Stimulated activated CD8-positive, alpha-beta memory T cell treated with anti-CD3 and anti-CD28 coated beads, Interleukin-12 subunit alpha, Interleukin-12 subunit beta, amount 100 ng/mL, for 24 hours (primary cell): Measurements from ENCODE around the gene KRT71.
"Not testable (repeated sequence)": the region's sequence is repeated elsewhere in the genome, so short reads cannot be mapped to it uniquely, and the experiment has no call there.

Source experiments
- DNase-seq: peaks from one replicate; pipeline ENCODE4 v3.0.0-alpha.2; 2020; ENCODE audit errors: extremely low read depth

KRT71 gene

DNA sequence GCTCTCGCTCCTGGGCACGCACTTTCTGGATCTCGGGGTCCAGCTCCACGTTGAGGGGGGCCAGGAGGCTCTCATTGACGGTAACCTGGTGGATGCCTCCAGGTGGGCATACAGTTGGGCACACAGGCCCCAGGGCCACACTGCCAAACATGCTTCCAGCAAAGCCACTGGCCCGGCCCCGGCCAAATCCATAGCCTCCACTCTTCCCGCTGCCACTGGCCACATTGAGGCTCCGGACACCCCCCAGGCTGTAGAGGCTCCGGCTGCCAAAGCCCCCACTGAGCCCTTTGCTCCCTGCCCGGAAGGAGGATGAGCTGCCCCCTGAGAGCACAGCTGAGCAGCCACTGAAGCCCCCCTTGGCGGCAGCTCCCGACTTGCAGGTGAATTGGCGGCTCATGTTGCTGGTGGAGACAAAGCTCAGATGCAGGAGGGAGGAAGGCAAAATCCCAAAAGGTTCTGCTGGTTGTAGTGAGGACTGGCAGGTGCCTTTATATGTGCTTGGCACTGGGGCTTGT, at the start of gene KRT71:
Gene KRT71, minus strand, starts transcription at position 465 of the 515 bp plus-strand sequence. Its CDS starts 68 bp downstream, at position 397.
- no peak for DNase-seq

DNA sequence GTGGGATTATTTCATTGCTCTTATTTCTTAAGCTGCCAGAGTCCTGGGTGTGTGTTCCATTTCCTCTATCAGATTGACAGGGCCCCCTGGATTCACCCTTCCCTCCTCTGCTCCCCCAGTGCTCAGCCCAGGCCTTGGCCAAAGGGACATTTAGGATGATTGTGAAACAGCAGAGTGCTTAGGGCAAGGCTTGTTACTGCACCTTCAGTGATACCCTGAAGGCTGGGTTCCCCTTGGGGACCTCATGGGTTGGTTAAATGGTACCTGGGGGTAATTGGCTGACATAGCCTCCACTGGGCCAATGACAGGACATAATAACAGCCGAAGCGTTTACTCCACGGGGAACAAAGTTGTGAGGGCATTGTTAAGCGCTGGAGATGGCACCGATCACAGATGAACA, 49.6 kb upstream of the KRT71 start:
- DNase-seq, result no peak

DNA sequence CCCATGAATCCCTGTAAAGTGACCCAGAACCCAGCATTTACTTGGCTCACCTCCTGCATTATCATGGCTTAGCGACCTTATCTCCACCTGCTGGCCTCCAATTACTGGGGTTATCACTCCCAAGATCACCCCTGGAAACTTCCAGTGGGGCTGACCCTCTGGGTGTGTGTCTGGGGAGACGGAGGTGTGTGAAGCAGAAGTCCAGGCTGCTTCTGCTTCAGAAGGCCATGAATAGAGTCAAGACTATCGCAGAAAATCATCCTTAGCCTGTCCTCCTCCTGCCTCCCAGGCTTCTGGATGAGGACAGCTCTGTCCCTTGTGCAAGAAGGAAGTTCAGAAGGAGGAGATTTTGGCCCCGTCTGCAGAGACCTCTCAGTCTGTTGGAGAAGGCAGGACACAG, 48.7 kb upstream of the KRT71 start:
- DNase-seq, result no peak

DNA sequence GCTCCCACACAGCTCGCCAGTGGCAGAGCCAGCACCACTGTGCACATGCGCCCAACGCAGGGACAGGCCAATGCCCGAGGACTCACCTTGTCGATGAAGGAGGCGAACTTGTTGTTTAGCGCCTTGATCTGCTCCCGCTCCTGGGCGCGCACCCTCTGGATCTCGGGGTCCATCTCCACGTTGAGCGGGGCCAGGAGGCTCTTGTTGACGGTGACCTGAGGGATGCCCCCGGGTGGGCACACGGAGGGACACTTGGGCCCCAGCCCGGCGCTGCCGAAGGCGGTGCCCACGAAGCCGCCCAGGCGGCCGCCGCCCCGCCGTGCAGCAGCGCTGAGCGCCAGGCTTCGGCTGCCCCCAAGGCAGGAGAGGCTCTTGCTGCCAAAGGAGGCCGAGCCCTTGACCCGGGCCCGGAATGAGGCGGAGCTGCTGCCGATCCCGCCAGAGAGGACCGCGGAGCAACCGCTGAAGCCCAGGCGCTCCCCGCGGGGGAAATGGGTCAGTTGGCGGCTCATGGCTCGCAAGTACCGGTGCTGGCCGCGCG, 48.1 kb upstream of the KRT71 start, which contains the start of gene KRT72:
Gene KRT72, minus strand, starts transcription at position 523 of the 541 bp plus-strand sequence. Its CDS starts 11 bp downstream, at position 512.
- no peak for DNase-seq

DNA sequence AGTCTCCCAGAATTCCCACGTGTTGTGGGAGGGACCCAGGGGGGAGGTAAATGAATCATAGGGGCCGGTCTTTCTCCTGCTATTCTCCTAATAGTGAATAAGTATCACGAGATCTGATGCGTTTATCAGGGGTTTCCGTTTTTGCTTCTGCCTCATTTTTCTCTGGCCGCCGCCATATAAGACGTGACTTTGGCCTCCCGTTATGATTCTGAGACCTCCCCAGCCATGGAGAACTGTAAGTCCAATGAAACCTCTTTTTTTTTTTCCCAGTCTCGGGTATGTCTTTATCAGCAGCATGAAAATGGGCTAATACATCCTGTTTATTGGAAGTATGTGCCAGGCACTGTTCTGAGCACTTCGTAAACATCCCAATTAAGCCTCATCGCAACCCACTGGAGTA, 47.5 kb upstream of the KRT71 start:
- no peak for DNase-seq

DNA sequence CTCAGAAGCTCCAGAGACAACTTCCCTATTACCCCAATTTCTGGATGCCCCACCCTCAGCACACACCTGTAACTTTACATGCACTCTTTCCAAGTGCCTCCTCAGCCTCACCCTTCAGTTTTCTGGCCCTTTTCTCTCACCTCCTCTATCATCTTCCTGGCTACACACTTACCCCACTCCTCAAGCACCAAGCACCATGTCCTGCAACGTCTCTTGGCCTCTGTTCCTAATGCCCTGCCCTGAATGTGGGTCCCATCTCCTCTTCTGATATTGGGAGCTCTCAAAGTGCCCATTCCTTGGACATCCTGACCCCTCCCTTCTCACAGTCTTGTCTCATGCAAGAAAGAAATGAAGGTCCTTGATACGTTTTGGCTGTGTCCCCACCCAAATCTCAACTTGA, 47.1 kb upstream of the KRT71 start:
- DNase-seq, result no peak

DNA sequence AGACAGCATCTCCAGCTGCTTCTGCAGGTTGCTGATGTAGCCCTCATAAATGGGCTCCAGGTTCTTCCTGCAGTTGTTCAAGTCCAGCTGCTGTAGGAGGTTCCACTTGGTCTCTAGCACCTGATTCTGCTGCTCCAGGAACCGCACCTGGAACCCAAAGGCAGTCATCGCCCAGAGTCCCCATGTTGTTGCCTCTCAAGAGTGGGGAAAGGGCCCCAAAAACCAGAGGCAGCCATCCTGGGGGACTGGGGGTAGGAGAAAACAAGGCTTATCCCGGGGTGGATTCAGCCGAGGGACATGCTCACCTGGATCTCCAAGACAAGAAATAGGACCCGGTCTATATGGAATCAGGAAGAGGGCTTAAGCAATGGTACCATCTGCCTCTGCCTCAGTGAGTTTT, 46.0 kb upstream of the KRT71 start:
- no peak for DNase-seq

DNA sequence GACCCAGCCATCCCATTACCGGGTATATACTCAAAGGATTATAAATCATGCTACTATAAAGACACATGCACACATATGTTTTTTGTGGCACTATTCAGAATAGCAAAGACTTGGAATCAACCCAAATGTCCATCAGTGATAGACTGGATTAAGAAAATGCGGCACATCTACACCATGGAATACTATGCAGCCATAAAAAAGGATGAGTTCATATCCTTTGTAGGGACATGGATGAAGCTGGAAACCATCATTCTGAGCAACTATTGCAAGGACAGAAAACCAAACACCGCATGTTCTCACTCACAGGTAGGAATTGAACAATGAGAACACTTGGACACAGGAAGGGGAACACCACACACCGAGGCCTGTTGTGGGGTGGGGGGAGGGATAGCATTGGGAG, 41.3 kb upstream of the KRT71 start:
- DNase-seq, result not testable (repeated sequence)

DNA sequence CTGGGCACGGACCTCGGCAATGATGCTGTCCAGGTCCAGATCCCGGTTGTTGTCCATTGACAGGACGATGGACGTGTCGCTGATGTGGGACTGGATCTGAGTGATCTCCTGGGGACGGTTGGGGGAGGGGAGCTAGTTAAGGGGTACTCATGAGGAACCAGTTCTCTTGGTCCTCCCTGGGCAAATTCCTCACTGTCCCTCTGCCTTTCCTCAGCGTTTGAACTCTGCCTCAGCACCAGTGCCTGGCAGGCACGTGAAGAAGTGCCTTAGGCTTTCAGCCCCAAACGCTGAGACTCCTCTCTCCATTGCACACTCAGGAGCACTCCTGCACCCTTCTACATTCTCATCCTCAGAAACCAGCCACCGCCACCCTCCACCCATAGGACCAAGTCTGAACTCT, 38.6 kb upstream of the KRT71 start:
- DNase-seq, result no peak

DNA sequence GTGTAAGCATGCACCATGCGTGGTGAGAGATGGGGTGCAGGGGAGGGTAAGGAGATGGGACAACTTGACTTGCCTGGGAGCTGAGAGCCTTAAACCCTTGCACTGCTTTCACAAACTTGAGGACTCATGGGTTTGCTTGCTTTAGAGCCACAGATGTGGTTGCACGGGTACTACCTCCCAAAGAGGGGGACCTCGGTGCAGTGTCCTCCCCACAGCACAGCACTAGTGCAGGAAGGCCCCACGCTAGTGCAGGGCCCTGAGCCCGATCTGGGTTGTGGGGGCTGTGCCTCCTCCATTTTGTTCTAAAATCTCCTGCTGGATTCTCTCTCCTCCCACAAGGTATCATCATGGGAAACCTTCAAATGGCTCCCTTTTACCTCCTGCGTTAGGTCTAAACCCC, 37.1 kb upstream of the KRT71 start:
- DNase-seq, result no peak

DNA sequence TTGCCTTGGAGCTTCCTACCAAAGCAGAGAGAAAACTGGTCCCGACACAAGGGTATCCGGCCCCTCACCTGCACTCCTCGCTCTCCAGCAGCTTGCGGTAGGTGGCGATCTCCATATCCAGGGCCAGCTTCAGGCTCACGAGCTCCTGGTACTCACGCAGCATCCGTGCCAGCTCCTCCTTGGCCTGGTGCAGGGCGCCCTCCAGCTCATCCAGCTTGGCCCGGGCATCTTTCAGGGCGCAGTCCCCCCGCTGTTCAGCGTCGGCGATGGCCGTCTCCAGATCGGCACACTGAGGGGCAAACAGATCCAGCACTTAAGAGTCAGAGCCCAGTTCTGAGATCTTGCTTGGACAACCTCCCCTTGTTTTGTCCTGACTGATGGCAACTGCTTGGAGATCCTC, 34.6 kb upstream of the KRT71 start:
- no peak for DNase-seq

DNA sequence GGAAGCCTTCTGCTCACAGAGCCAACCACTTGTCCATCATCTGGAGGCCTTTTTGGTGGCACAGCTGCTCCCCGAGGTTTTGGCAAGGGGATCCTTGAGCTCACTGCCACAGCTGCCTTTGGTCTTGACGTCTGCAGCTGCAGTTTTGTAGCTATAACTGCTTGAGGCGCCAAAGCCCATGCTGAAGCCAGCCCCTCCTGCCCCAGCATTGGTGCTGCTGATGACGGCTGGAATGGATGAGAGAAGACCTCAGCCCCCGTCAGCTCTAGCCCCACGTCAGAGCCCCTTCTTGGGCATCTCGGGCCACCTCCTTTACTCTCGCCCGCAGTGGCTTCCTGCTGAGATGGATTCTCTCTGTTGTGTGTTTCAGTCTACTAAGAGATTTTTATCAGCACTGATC, 33.0 kb upstream of the KRT71 start:
- no peak for DNase-seq

DNA sequence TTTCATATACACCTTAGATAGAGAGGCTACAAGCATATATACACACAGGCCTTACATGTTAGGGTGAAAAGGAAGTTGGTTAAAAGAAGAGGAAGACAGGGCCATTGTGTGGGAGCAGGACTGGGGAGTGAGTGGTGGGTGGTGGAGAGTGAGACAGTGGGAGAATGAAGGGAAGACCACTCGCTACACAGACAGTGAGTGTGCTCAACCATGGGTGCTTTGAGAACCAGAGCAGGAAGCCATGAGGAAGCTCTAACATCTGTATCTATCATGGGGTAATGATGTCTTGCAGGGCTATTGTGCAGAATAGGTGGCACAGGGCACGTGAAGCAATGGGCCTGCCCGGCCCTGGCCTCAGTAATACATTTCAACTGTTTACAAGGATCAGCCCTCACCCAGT, 32.1 kb upstream of the KRT71 start:
- no peak for DNase-seq

DNA sequence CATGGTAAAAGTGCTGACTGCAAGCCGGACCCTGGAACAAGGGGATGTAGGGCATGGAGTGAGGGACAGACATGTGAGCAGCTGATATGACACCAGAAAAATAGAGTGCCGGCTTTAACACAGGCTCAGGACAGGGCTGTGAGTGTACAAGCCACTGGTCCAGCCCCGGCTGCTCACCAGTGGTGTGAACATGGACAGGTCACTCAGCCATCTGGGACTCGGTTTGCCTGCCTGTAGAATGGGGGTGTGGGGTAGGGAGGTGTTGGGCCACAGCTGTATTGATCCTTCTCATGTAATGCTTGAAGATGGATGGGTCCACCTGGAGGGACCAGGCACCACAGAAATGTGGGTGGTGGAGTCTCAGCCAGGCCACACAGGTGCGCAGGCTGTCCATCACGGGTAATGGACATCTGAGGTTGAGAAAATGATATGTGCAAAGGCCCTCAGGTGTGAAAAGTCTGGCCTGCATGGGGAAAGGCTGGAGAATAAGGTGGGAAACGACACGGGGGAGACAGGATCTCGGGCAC, 31.3 kb upstream of the KRT71 start:
- DNase-seq, result no peak

DNA sequence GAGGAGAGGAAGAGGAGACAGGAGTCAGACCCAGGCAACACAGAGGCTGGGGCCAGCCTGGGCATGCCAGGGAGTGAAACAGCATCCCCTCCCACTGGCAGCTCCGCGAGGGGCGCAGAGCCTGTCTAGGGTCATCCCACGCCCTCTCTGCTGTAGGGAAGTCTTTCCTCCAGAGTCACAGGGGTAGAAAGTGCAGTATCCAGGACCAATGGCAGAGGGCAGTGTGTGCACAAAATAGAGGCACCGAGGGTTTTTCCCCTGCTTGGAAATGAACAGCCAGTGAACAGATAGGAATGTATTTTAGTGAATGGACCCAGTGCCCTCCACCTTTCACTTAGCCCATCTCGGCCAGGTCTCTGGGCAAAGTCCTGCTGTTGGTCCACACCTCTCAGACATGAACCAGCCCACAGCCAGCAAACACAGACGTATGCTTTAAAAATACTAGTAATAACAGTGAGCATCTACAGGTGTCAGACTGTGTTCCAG, 30.1 kb upstream of the KRT71 start:
- DNase-seq, result peak; percentile 19

DNA sequence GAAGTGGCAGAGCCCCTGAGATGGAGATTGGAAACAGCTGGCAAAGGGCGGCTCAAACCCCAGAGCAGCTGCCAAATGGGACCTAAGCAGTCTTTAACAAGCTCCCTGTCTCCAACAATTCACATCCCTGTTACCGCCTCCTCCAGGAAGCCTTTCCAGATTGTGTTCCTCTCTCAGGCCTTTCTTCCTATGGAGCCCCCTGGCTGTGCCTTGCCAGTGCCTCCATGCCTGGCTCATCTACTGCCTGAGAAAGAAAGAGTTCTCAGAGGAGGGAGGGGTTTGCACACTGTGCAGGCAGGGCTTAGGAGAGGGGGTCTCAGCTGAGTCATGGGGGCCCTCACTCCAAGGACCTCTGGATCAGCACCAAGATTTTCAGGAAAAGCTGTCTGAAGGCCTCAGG, 29.5 kb upstream of the KRT71 start:
- DNase-seq, result no peak

DNA sequence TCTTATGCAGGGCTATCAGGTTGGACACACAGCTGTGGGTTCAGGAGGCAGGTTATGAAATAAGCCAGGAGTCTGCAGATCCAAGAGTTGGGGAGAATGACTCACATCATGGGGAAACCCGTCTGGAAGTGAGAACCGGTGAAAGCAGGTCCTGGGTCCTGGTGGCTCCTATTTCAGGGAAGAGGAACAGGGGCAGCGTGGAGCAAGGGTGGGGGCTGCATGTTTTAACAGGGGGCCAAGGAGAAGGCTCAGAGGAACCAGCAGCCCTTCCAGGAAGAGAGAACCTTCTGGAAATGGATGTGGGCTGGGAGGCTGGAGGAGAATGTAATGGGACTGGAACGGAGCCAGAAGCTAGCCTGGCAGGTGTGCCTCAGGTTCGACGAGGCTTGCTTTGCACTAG, 28.5 kb upstream of the KRT71 start:
- DNase-seq, result no peak

DNA sequence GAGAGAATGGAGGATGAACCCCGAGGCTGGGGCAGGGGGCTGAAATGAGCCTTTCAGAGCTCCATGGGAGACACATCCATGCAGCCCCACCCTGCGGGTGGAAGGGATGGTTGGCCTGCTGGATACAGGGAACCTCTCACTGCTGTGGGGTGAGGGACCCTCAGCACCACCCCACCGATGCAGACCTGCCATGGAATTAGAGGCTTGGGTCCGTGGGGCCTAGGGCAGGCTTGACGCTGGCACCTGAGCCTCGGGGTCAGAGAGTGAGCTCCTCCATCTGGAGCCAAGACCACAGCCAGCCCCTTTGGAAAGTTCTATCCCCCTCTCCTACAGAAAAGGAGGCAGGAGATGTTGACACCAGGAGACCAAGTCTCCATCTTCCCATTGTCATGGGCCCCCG, 28.1 kb upstream of the KRT71 start:
- DNase-seq, result no peak

DNA sequence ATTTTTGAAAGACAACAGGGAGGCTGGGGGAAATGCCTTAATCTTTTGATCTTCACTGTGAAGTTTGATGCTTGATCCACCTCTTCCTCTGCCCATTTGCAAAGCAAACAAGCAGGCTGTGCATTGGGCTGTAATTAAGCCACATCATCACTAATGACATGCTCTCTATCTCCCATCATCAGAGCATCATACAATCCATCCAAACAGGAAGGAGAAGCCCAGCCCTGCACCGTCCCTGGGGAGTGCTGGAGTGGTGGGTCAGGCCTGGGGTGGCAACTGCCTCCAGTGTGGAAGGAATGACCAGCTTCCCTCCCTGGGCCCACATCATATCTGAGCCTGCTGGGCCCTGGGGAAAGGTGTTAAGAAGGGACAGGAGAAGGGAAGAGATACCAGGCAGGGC, 27.6 kb upstream of the KRT71 start:
- DNase-seq, result no peak

DNA sequence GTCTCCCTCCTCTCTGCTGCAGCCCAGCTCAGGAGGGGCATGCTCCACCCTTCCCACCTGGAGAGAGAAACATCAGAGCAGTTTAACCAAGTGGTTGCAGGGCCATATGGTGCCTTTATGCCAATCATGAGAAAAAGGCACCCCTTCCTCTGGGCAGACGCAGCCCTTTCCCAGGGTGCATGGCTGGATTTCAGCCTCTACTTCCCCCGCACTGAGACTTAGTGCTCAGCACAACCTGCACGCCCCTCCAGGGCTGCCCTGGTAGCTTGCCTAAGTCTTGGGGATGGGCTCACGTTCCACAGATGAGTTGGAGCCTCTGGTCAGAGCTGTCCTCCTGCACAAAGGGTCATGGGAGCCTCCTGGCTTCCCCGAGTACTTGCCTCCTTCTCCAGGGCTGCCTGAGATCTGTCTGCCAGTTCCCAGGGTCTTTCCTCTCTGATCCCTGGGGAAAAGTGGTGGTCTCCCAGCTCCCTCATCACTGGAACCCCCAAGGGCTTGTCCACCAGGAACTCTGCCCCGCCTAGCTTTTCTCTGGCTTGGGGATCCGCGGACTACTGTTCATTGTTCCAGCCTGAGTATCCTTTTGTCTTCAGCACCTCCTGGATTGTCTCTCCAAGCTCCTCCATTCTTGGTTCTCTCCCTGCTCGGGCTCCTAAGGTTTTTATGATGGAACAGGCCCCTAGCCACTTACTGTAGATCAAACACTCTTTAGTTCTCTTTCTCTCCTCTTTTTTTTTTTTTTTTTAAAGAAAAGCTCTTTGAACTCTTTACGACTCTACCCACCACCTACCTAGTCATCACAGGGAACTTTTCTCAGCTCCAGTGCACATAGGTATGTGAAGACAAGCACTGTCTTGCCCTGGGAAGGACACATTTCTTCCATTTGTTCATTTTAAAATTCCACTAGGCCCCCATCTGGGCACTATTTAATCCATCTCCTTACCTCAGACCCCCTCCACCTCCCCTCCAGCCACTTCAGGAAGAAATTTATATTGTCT, 26.8 kb upstream of the KRT71 start:
- DNase-seq, result no peak

DNA sequence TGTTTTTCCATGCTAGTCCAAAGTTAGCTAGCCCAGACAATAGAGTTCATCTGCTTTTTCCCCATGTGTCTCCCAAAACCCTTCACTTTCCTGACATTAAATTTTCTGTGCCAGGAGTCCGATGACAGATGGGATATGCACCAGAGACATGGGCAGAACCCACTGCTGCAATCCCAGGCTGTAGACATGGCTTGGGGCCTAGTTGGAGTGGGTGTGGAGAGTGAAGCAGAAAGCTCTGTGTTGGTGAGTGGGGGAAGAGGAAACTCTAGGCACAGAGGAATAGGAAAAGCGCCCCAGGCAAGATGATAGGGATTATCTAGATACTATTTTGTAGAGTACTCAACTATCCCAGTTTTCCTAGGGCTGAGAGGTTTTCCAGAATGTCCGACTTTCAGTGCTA, 25.5 kb upstream of the KRT71 start:
- DNase-seq, result no peak

DNA sequence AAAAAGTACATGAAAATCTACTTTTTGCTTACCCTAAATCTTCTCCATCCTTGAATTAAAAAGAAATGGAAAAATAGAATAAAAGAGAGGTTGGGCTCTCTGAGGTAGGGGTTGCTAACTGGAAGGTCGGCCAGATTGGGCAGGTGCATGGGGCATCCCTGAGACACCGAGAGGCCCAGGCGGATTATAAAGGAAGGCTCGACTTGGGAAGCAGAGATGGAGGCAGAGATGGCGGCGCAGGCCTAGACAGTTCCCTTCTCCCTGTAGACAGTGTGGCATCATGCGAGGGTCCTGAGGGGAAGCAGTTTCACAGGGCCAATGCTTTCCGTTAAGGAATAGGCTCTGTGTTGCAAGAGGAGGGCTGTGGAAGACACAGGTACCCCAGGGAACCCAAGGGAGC, 24.4 kb upstream of the KRT71 start:
- DNase-seq, result no peak

DNA sequence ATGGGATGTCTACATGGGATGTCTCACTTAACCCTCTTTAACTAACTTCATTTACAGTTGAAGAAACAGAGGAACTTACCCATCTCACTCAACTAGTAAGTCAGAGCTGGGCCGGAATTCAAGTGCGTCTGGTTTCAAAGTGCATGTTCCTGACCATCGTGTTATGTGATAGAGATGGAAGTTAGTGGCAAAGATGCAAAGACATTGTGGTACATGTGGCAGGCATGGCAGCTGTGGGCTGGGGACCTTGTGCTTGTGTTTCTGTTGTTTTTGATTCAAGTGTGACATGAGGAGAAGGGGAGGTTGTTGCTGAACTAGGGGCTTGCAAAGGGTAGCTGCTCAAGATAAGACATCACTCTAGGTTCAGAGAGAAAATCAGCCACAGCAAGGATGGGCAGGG, 23.0 kb upstream of the KRT71 start:
- no peak for DNase-seq
